Coronary artery (tissue), 2 donors: ENCODE results near the gene STAT5B.

ENCODE experiments used
- DNase-seq: peaks from one replicate; pipeline ENCODE4 v3.0.0-alpha.2; 2017; ENCODE audit warnings: low spot score
- H3K27ac ChIP-seq, 2 donors: fragments of 200-600 bp; sonication (generic); one replicate each; pipeline ENCODE4 v1.5.1; 2016 to 2019
- H3K4me3 ChIP-seq: fragments of 200-600 bp; sonication (generic); 2 replicates; pipeline ENCODE4 v1.5.1; 2016; ENCODE audit warnings: mild to moderate bottlenecking, moderate library complexity
- CTCF ChIP-seq: fragments of 200-600 bp; sonication (generic); IDR thresholded peaks from one replicate; pipeline ENCODE4 v1.5.1; 2019; ENCODE audit warnings: antibody characterized with exemption

Gene STAT5B

GRCh38 chr17:42166196-42166763 is 109.9 kb downstream of the STAT5B start:
- DNase-seq: no peak
- TF ChIP-seq CTCF: no peak
- Histone ChIP-seq H3K27ac (no peak overlapping the region), H3K4me3 (no peak overlapping the region)

- Histone ChIP-seq H3K27ac (no peak overlapping the region), H3K4me3 (no peak overlapping the region)
- no peak for DNase-seq
- no peak for TF ChIP-seq CTCF
Observed at GRCh38 chr17:42165751-42166150, 110.4 kb downstream of the STAT5B start.

DNA sequence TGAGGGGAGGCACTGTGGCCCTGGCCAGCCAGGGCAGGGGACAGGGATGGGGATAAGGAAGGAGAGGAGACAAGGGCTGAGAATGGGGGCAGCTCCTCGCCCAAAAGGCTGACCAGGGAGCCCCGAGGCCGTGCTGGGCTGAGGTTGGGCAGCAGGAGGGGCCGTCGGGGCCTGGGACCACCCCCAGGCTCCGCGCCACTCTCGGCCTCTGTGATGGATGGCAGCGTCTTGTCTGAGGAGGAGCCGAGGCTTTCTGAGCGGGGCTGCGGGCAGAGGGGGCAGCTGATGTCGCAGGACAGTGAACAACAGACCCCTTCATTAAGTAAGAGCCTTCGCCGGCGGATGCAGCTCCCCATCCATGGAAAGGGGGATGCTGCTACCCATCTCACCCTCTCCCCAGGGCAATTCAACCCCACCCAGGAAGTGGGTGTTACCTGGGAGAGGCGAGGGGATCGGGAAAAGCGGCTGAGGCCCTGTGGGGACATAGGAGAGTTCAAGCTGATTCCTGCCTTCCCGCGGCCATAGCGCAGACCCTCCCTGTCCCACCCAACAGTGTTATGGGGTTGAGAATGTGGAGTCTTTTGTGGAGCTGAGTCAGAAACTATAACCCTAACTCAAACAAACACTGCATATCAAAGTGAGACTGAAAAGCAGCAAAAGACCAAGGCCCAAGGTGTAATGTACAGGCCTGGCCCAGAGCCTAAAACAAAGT is 112.3 kb downstream of the STAT5B start:
- no peak for TF ChIP-seq CTCF
- no peak overlapping the region for H3K4me3 ChIP-seq
- DNase-seq: no peak

DNA sequence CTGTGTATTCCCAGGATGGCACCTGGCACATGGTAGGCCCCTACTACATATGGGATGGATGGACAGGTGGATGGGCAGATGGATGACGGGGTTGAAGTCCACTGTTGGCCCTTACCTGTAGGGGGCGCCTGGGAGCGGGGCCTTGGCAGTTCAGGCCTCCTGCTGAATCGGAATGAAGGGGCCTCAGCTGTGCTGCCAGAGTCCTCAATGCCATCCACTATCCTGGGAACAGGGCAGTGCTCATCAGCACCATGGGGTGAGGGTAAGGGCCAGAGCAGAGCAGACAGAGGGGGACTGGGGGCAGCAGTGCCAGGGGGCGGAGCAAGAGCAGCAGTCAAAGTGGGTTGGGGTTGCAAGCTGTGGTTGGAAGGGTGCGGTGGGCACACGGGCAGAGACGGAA is 113.1 kb downstream of the STAT5B start:
- TF ChIP-seq CTCF: no peak
- no peak for DNase-seq
- H3K4me3 ChIP-seq: no peak overlapping the region

More for the DNA sequence above, 112.3 kb downstream of the STAT5B start:
- H3K27ac ChIP-seq: no peak overlapping the region

DNA sequence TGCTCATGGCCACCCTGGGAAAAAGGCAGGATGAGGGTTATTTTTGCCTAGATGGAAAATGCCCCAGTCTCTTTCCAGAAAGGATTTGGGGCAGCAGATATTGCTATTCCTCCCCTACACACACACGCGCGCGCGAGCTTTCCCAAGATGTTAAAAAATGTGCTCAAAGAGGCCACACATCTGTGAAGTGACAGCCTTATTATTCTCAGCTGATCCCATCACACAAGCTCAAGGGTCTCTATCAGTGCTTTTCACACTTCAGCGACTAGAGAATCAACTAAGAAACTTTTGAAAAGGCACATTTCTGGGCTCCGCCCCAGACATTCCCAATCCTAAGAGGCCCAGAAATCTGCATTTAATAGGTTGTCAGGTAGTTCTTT is 115.7 kb downstream of the STAT5B start:
- DNase-seq: no peak
- TF ChIP-seq CTCF: no peak
- Histone ChIP-seq H3K27ac (no peak overlapping the region), H3K4me3 (no peak overlapping the region)

More for the DNA sequence above, 113.1 kb downstream of the STAT5B start:
- H3K27ac ChIP-seq: no peak overlapping the region

DNA sequence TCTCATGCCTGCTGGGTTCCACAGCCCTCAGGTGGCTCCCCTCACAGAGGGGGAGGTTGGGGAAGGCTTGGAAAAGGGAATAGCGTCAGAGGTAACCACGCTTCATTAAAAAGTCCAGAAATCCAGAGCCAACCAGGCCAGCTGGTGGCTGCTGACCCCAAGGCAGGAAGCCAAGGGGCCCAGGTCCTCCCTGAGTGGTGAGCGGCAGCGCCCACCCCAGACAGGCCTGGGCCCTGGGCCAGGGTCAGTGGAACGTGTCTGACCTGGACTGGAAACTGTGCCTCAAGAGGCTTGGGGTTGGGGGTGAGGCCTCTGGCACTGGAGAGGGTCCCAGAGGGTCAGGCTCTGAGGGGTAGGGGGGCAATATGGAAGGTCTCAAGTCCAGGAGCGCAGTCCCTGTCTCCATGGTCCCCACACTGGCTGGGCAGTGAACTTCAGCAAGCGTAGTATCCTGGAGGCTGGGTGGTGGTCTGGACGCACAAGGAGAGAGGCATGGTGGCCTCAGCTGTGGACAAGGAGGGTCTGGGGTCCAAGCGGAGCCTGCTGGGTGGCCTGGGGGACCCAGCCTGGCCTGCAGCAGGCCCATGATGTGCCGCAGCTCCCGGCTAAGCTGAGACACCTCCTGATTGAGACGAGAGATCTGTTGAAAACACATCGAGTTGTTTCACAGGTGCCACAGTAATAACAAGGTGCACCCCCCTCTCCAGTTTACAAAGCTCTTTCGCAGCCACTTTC is 116.2 kb downstream of the STAT5B start:
- no peak for TF ChIP-seq CTCF
- H3K4me3 ChIP-seq: no peak overlapping the region
- DNase-seq: no peak

More for the DNA sequence above, 116.2 kb downstream of the STAT5B start:
- no peak overlapping the region for H3K27ac ChIP-seq
